DMS79 treated with DMSO at 0.1 percent for 48 hours (cell line): Measurements from ENCODE around the gene RASA3.

Source experiments
- DNase-seq: peaks from one replicate; lab custom pipeline; 2025; lab: John Stamatoyannopoulos, UW

RASA3 gene

GRCh38 chr13:113952151-113952982 lies 180.1 kb downstream of the RASA3 start:
- no peak for DNase-seq

- peak; percentile 16 for DNase-seq
Observed at GRCh38 chr13:113951246-113951999, 181.0 kb downstream of the RASA3 start.

GRCh38 chr13:113950451-113951245 lies 181.8 kb downstream of the RASA3 start:
- no peak for DNase-seq

DNA sequence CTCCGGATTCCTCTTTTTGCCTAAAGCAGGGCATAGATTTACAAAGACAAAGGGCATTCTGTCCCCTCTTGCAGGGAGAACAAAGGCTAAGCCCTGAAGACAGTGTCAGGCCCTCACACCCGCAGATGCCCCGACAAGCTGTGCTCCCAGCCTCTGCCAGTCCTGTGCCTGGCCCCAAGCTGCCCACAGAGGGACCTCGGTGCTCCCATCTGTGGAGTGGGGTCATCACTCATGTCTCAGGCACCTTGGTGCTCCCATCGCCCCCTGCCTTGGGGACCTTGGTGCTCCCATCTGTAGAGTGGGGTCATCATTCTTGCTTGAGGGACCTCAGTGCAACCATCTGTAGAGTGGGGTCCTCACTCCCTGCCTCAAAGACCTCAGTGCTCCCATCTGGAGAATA lies 182.9 kb downstream of the RASA3 start:
- DNase-seq: no peak

DNA sequence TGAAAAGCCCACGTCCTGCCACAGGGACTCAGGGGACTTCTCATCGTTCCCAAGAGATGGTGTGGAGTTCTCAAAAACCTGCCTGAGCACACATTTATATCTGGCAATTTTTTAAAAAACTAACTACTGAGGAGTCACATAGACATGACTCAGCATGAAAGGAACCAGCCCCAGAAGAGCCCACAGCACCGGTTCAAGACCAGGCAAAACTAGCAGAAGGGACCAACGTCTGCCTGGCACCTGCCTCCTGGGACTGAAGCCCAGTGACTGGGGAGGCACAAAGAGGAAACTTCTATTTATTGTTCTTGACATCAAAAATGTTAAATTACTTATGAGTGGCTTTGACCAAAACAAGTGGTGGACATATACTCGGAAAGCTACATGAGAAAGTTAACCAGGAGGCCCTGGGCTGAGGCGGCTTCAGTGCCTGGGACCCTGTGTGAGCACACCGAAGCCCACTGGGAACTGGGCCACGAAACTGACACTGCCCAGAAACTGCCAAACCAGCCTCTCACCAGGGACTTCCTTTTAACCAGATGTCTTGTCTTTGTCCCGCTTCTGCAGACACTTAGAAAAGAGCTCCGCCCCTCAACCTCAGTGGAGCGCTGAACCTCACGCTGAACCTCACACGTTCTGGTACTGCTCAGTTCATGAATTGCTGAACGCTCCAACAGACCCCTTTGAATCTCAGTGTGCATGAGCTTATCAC lies 184.2 kb downstream of the RASA3 start:
- DNase-seq: no peak

- DNase-seq: no peak
Observed at GRCh38 chr13:113947311-113948033, 185.0 kb downstream of the RASA3 start.

GRCh38 chr13:113946409-113947181 lies 185.8 kb downstream of the RASA3 start:
- no peak for DNase-seq

- DNase-seq: no peak
Observed at GRCh38 chr13:113945857-113946408, 186.5 kb downstream of the RASA3 start.

- DNase-seq: no peak
Observed at GRCh38 chr13:113943821-113944565, 188.4 kb downstream of the RASA3 start.

- no peak for DNase-seq
Observed at GRCh38 chr13:113942591-113943103, 189.8 kb downstream of the RASA3 start.

GRCh38 chr13:113941571-113942191 lies 190.7 kb downstream of the RASA3 start:
- peak; percentile 96 for DNase-seq

DNA sequence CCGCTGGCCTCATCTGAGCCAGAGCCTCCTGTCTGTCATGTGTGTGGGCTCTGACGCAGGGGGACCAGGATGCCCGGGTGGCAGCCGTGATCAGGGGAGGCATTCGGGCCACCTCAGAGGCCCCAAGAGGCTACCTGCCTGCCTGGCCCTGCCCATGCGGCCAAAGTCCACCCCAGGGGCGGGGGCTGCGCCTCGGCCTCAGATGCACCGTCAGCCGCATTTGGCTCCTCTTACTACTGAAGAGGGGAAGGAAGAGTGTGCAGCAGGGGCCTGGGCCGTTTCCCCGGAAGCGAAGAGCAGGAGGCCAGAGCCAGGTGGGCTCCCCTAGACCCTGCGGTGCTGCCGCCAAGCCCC lies 192.5 kb downstream of the RASA3 start:
- DNase-seq: no peak

GRCh38 chr13:113939129-113939943 lies 193.1 kb downstream of the RASA3 start:
- no peak for DNase-seq

GRCh38 chr13:113938716-113939115 lies 193.7 kb downstream of the RASA3 start:
- peak; percentile 87 for DNase-seq

- DNase-seq: peak; percentile 96
Observed at GRCh38 chr13:113938246-113938645, 194.2 kb downstream of the RASA3 start.

DNA sequence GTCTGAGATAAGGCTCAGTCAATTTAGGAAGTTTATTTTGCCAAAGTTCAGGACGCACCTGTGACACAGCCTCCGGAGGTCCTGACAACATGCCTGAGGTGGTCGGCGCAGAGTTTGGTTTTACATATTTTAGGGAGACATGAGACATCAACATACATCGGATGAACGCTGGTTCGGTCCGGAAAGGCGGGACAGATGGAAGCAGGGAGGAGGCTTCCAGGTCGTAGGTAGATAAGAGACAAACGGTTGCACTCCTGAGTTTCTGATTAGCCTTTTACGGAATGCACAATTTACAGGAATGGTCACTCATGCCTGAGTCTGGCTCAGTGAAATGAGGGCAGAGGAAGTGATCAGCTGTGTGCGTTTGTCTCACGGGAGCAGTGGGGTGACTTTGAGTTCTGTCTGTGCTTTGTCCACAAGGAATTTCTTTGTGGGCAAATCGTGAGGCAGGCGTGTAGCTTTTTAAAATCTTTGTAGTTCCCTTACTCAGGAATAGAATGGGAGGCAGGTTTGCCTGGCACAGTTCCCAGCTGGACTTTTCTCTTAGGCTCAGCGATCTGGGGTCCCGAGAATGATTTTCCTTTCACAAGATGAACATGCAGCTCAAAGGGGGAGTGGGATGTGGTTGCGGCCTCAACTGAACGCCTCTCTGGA lies 194.8 kb downstream of the RASA3 start:
- DNase-seq: peak; percentile 76

DNA sequence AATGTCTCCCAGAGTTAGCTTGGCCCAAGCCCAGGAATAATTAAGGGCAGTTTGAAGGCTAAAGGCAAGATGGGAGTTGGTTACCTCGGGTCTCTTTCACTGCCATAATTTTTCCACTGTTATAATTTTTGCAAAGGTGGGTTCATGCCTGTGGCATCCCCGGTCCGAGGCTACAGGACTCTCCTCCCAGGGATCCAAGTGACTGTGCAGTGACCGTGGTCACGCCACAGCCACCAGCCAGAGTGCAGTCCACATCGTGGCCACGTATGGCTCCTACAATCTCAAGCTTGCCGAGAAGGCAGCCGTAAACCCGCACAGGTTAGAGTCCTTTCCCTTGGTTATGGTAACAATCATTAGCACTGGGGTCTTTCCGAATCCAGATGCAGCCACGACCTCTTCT lies 195.3 kb downstream of the RASA3 start:
- DNase-seq: peak; percentile 64
